Measurements from ENCODE around the gene ZFAND4.

GRCh38 chr10:45582386-45582781 lies 90.2 kb downstream of the ZFAND4 start:
- TF ChIP-seq ATF2 (tag by site-specific recombination; IDR thresholded peaks at IDR 0.05; ENCODE audit: low read depth) (no peak), ZNF558 (tag by site-specific recombination; IDR thresholded peaks at IDR 0.05) (no peak)

Measured in HEK293 (cell line).